ENCODE measurements around the gene GPC6.

GPC6 gene

DNA sequence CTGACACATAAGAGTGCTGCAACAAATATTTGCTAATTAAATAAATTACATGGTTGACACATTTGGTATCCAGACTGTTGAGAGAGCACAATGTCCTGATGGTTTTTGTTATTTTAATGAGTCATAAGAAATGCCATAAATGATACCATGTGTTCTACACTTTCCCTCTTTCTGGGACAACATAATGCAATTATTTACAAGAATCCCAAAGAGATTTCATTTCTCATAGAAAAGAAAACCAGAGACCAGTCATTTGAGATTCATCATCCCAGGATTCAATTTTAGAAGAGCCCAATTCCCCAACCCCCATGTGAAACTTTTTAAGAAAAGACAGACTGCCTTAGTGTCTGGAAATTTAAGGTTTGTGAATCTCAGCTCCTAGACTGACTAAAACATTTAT lies 853.3 kb downstream of the GPC6 start:
- DNase-seq: no peak

DNA sequence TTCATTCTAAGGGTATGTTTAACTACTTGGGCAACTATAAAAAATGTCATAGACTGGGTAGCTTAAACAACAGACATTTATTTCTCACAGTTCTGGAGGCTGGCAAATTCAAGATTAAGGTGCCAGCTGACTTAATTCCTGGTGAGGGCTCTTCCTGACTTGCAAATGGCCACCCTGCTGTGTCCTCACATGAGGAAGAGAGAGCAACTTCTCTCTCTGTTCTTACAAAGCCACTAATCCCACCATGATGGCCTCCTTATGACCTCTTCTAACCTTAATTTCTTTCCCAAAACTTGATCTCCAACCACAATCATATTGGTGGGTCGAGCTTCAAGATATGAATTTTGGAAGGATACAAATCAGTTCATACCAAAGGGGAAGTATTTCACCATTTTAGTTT lies 853.9 kb downstream of the GPC6 start:
- DNase-seq: no peak

DNA sequence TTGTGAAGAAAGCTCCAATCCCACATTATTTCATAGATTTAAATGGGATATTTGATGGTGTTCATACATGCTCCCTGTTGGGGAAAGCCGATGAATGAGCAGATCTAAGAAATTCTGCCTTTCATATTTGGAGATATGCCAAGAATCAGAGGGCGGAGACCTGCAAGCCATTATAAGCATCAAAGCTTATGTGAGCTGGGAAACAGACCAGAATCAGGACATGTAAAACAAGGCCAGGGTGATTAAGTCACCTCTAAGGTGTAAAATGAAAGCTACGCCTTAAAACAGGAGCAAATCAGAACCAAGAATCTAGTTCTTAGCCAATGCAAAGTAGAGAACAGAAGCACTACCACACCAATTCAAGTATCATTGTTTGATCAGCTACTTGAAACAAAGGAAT lies 860.5 kb downstream of the GPC6 start:
- DNase-seq: no peak

DNA sequence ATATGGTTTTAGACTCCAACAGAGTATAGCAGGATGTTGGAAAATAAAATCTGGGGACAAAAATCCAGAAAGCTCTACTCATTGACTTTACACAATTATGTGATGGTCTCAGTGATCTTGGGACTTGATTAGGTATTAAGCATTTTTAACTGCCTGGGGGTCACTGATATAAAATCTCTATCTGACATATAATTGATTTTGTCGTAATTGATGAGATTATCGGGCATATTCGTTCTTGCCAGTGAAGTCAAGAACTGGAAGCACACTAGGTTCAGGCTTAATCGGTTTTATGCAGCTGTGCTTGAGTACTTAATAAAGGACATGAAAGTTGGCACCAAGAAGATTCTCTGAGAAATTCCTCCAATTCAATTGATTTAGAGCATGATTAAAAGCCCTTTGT lies 862.1 kb downstream of the GPC6 start:
- no peak for DNase-seq

DNA sequence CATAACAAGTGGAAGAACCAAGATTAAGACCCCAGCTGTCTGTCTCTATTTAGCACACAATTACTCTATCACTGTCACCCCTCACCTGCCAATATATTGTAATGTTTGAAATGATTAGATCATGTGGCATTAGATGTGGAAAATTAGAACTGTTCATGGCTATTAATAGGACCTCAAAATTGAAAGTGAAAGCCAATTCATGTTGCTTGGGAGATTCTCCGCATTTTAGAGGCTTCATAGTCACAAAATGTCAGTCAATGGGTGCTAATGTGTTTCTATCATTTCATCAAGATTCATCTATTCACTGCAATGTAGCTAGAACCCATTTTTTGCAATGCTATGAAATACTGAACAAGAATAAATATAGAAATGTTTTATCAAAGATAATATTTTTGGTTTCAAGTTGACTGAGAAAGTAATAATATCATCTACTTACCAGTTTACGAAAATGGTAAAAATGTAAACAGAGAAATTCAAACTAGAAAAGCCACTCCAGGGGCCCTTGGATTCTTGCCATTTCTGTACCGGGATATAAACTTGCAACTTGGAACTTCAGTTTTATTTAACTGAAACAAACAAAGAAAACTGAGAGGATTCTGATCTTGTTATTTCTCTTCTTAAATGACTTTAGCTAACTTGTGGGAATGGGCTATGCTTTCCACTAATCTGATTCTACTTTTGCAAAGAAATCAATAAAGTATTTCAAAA lies 864.3 kb downstream of the GPC6 start:
- DNase-seq: no peak

DNA sequence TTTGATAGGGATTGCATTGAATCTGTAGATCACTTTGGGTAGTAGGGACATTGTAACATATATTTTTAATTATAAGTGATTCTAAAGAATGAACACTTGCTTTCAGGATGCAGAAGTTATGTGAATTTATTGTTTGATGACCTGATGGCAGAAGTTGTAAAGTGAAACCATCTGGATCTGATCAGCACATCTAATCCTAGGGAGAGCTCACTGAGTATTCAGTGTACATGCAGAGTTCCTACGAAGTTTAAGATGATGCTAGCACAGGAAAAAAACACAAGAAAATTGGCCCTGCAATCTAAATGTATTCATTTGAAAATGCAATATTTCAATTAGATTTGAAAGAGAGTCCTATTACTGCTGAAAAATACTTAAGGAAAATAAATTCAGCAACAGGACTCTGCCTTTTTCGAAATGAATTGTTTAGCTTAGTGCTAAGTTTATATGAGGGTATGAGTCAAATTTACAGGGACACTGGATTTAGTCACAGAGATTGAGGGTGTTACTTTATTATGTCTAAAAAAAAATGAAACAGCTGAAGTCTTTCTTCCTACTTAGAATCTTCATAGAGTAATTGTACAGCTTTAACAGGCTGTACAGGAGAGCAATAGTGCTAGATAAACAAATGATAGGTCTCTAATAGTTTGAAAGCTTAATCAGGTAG lies 867.2 kb downstream of the GPC6 start:
- DNase-seq: no peak

DNA sequence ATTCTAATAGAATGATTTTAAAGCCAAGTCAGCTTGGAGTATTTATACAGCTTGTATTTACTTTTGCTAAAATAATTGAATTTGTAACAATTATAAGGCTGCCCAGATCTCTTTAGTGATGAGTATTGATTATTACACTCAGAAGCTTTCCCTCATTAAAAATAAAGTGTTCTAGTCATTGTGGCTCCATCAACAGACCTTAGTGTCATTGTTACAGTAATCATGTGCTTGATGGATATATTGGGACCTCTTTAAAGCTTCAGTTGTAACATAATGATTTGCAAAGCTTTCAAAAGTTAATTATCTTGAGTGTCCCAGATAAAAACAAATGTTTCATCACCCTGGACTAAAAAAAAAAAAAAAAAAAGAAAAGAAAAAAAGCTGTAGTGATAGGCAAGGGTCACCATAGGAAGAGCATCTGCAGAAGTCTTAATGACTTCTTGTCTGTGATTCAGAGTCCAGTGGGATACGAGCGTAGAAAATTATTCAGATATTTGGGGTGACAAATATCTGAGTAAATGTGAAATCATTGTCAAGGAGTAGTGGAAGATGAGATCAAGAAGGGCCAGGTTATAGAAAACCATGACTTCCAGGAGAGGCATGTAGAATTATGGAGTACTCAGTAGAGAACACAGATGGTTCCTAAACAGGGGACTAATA lies 883.2 kb downstream of the GPC6 start:
- DNase-seq: no peak

DNA sequence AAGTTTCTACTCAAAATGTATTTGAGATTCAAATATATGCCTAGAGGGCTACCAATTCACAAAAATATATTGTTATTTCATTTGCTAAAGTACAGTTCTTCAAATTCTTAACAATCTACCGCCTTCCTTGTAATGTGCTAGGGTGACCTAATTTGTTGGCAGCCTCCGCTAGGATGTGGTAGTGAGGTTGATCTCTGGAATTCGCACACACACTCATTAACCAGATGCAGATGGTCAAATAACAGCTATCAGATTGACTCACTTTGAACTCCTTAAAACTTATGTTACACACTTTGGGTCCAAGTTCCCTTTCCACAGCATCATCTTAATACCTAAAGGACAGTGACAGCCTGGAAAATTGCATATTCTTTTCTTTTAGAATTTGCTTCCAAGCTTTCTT lies 885.6 kb downstream of the GPC6 start:
- DNase-seq: no peak

DNA sequence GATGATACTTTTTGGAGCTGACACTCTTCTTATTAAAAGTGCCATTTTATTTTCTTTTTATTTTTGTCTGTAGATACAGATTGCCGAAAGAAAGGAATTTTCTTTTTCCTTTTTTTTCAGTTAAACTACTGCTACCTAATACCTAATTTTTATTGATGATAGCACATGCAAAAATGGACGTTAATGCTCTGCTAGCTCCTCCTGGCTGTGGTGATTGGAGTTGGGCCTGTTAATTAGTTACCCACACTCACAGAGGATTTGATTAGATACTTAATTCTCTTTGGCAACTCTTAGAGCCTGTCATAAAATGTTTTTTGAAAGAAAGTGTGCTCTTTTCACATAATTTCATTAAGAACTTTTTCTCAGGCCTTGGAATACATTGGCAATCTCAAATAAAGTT lies 886.1 kb downstream of the GPC6 start:
- DNase-seq: no peak

DNA sequence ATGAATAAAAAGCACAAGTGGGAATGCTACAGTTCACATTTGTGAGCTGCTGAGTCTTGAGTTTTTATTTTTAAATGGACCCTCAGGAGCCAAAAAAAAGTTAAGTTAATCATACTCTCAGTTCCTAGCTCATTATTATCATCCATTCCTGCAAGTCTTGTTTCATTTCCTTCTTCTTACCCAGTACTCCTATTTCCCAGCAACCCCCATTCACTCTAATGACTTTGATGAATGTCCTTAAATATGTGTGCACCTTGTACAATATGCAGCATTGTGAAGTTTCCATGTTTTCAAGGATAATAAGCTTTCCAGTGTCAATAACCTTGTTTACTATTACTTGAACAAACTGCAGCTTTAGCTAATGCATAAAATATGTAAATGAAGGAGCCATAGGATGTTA lies 886.6 kb downstream of the GPC6 start:
- no peak for DNase-seq

DNA sequence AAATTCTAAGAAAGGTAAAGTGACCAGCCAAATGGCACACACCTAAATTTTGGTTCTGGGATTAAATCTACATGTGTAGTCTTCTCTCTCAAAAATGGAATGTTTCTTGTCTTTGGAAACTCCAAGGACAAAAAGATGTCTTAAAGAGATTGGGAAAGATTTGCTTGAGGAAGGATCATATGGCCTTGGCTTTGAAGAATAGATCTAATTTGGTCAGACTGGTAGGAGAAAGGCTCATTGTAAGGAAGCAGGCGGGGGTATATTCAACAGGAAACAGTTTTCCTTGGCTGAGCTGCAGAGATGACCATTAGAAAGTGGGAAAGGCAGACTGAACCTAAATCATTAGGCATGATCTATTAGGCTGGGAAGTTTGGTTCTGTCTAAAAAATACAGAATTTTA lies 887.6 kb downstream of the GPC6 start:
- no peak for DNase-seq

DNA sequence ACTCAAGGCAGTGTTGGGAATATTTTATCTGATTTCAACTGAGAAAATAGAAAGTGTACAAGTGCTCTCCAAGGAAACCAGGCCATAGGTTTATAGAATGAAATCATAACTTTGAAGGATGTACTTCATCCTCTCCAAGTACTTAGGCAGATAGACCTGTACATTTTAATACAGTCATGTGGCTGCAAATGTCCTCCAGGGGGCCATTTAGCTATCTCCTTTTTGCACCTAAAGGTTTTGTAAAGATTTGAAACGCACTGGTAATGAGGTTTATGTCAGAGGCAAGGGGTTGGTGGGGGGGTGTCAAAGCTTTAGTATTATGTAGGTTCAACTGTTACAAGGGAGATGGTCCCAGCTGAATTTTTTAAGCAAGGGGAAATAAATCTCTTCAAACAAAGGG lies 888.4 kb downstream of the GPC6 start:
- no peak for DNase-seq

DNA sequence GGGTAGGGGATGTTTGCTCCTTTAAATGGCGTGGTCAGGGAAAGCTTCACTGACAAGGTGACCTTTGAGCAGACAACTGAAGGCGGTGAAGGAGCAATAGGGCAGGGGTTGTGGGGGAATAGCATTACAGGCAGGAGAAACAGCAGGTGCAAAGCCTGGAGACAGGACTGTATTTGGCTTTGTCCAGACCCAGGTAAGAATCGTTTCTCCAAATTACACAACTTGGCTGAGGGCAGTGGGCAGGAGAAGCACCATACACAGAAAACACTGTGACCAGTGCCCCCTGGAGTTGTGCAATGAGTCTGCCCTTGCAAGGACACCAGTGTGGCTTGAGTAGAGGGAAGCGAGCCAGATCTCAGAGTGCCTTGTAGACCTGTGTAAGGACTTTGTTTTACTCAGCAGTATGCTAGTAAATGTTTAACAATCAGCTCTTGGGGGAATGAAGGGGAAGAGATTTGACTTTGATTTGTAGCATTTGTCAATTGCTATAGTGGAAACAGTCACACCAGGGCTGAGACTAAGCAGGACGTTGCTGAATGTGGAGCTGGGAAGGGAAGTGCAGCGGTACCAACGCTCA lies 892.8 kb downstream of the GPC6 start:
- DNase-seq: no peak

DNA sequence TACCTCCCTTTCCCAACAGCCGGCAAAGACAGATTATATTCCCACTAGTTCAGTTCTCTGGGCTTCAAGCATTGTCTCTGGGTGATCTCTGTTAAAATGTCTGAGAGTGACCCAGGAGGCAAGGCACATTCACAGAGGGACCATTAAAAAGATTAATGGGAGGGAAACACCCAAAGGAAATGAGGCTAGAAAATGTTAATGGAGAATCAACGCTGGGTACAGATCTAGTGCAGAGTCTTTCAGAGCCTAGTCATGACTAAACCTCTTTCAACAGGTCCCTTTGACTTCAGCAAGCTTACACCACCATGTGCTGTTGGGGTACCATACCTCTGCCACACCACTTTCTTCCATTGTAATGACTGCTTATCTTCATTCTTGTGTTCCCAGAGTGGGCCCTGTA lies 894.3 kb downstream of the GPC6 start:
- no peak for DNase-seq

DNA sequence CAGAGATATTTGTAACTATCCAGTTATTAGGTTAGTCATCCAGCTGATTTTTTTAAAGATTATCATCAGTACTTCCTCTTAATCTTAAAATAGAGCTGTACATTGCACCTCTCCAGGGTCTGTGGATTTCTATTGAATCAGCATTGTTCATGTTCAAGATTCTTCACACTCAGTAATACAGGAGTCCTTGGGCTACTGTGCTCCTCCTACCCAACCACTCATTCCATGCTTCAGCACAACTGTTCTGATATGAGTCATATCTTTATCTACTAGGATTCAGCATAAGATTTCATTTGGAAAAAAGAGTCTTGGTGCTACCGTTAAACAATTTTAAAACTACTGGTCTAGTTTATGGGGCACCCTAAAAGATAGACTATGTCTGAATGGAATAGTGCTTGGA lies 895.1 kb downstream of the GPC6 start:
- no peak for DNase-seq

DNA sequence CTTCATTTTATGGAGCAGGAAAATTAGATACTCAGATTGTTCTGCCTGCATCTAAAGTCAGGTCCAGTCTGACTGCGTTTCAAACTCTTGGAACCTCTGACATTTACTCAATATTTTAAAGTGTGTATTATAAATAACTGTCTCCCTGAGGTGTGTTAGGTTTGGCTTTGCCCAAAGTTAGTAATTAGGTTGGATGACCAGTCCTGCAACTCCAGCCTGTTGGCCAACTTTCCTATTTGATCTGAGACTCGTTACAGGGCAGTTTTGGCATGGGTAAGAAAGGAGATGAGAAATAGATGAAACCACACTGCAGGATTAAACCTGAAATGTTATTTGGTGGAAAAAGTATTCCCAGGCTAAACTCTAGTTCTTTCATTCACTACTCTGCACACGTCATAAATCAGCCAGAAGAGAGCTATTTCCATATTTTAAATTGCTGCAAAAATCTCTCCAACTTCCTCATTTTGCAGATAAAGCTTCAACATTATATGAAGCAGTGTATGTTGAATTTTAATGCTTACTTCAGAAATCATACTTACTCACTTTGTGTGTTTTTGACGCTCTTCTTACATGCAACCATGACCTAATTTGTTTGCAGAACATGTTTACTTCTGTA lies 895.8 kb downstream of the GPC6 start:
- DNase-seq: no peak

DNA sequence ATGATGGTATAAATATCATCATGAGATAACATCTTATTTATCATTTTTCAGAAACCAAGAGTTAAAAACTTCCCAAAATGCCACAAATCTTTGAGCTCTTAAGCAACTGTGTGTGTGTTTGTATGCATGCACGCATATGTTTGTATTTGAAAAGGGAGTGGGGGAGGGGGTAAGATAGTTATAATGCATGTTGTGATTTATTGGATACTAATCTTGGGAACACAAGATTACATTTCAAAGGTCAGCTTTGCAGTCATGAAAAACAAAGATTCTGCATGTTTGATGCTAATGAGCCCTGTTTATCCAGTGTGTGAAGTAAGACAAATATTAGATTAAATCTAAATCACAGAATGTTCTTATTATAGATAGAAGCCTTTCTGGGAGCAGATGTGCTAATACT lies 897.0 kb downstream of the GPC6 start:
- no peak for DNase-seq

DNA sequence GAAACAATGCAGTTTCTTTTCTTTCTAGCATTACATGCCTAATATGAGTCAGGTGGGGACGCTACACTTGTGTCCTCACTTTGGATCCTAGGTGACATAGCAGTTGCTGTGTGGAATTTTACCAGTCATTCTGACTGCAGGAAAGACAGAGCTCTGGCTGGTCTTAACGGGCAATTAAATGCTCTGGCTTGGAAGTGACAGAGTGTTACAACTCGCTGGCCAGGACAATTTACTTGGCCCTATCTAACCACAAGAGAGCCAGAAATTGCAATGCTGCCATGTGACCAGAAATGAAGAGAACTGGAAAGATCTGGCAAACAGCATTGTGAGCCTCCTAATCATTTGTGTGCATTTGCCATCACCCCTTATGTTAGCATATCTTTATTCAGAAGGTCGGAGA lies 901.8 kb downstream of the GPC6 start:
- no peak for DNase-seq

DNA sequence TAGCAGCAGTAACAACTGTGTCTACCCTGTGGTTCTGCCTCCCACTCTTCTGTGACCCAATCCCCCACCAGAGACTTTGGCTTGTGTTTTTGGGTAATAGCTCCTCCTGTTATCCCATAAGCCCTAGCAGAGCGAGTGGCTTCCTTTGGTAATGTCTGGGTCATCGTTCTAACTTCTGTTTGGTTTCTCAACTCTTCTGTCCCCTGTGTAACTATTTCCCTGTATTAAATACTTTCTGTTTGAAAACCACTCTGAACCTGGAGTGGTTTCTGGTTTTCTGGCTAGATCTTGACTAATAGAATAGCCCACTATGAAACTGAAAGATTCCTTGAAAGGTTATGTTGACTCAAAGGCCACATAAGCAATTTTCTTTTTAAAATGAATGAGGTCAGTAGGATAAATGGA lies 902.9 kb downstream of the GPC6 start:
- DNase-seq: no peak

DNA sequence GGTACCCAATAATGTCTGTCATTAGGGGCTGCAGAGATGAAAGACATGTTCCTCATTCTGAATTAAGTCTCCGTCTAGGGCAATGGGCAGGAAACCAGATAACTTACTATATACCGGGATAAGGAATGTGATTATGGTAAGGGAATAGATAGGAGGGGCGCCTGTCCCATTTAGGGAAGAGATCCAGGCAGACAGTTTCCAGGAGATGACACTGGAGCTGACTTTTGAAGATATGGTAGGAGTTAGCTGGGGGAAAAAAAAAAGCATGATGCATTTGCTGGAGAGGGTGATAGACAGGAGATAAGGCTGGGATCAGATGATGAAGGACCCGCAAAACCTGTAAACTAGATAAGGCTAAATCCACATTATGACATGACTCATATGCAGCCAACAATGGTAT lies 912.2 kb downstream of the GPC6 start:
- no peak for DNase-seq

DNA sequence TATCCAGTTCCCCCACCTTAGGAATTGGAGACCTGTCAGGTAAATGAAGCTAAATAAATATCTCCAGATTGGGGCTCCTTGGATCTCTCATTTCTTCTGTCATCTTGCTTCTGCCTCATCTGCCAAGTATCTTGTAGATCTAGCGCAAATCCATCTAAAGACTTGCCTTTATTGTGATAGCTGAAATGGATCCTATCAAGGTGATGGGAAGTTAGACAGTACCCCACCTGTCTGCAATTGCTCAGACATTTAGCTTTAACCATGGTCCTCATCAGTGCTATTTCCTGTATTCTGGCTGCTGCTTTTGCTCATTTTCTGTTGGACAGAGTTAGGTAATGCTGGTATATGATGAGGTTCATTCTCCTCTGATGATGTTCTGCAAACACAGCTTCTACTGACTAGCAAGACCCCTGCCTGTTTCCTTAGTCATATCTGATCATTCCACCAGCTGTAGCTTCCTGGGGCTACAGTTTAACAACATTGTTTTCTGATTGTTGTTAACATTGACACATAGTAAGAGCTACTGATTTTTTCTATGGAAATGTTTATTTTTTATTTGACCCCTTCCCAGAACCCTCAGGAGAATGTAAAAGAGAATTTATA lies 912.9 kb downstream of the GPC6 start:
- no peak for DNase-seq

DNA sequence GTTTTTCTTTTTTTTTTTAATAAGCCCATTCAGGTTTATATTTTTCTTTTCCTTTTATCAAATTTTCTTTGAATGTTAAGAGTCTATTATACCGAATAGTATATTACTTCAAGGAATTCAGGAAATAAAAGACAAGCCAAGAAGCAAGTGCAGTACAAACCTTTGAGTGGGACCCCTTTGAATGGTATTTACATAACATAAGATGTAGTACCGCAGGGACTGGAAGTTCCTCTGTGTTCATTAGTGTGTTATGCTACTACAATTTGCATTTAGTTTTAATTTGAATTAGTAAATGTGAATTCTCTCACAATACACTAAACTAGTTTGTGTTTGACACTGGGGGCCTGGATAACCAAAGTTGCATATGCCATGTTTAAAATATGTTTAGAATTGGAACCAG lies 913.4 kb downstream of the GPC6 start:
- DNase-seq: no peak

DNA sequence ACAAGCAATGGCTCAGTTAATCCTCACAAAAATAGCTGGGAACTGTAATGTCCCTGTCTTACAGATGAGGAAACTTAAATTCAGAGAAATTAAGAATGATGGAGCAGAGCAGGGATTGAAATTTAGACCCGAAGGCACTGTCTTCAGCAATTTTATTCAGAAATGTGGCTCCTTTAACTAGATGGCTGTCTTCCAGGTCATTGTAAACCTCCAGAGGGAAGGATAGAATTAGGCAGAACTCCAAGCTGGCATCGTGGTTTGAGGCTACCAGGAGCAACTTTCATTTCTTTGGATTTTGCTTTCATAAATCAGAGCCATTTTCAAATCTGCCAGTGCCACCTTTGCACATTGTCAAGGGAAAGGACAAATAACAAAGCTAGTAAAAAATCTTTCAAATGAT lies 913.9 kb downstream of the GPC6 start:
- no peak for DNase-seq
